GM21717 (cell line): Measurements from ENCODE around the gene OTOP3.
"Not testable (repeated sequence)": the region's sequence is repeated elsewhere in the genome, so short reads cannot be mapped to it uniquely, and the experiment has no call there.

Source experiments
- ATAC-seq: cut with Tn5 transposase; IDR thresholded peaks from one replicate; pipeline ENCODE4 v1.9.1; 2021; ENCODE audit warnings: mild to moderate bottlenecking, moderate library complexity; ENCODE audit not compliant: unreplicated experiment

The OTOP3 gene, protein sequence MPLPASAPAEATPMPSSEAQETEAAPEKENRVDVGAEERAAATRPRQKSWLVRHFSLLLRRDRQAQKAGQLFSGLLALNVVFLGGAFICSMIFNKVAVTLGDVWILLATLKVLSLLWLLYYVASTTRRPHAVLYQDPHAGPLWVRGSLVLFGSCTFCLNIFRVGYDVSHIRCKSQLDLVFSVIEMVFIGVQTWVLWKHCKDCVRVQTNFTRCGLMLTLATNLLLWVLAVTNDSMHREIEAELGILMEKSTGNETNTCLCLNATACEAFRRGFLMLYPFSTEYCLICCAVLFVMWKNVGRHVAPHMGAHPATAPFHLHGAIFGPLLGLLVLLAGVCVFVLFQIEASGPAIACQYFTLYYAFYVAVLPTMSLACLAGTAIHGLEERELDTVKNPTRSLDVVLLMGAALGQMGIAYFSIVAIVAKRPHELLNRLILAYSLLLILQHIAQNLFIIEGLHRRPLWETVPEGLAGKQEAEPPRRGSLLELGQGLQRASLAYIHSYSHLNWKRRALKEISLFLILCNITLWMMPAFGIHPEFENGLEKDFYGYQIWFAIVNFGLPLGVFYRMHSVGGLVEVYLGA

GRCh38 chr17:74935585-74936469 lies at the start of gene OTOP3:
TSS of gene OTOP3 (plus strand) at chr17:74935898. CDS start at chr17:74935922, 24 bp downstream.
- ATAC-seq, result no peak

- no peak for ATAC-seq
Observed at GRCh38 chr17:74888469-74888868, 47.2 kb upstream of the OTOP3 start.

DNA sequence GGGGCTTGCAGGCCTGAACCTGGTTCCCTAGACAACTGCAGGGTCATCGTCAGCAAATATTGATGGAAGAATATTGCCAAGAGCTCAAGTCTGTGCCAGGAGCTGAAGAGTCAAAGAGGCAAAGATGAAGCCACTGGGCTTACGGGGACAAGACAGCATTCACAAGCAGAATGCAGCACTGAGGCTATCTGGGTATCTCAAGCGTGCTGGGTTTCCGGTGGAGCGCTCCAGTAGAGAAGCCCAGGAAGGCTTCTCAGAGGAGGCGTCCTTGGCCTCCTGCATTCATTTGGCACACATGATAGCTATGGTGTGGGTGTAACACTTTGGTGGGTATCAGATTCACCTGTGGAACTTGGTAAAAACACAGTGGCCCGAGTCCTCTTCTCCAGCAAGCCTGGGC lies 45.1 kb upstream of the OTOP3 start:
- ATAC-seq, result no peak

GRCh38 chr17:74892013-74892841 lies 43.5 kb upstream of the OTOP3 start:
- ATAC-seq, result no peak

GRCh38 chr17:74892974-74893911 lies 42.5 kb upstream of the OTOP3 start, which contains the start of gene FADS6:
TSS of gene FADS6 (minus strand) at chr17:74893633. CDS start at chr17:74893595, 38 bp downstream.
- no peak for ATAC-seq

DNA sequence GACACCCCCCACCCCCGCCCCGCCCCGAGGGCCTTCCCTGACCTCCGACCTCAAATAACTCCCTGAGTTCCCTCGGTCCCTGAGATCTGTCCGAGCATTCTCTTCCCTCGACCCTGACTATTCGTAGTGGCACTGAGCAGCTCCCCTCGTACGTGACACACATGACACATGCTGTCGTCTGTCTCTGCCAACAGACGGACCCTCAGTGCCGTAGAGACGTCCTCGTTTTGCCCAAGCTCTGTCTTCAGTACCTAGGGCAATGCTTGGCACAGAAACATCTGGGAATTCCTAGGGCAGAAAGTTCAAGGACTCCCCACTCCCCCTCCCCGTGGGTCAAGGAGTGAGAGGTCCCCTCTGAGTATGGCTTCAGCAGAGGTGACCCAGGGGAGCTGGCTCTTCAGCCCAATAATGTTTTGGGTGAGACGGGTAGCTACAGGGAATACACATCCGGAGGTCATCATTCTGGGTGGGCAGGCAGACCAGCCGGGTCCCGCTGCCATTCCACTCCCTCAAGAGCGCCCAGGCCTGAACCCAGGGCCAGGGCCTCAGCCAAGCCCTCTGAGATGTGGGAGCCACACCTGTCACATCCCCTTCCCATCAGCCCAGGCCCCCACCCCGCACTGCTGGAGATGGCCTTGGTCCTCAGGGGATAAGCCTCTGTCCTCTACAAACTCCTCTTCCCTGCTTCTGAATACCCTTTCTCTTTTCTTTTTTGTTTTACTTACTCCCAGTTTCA lies 41.6 kb upstream of the OTOP3 start:
- no peak for ATAC-seq

DNA sequence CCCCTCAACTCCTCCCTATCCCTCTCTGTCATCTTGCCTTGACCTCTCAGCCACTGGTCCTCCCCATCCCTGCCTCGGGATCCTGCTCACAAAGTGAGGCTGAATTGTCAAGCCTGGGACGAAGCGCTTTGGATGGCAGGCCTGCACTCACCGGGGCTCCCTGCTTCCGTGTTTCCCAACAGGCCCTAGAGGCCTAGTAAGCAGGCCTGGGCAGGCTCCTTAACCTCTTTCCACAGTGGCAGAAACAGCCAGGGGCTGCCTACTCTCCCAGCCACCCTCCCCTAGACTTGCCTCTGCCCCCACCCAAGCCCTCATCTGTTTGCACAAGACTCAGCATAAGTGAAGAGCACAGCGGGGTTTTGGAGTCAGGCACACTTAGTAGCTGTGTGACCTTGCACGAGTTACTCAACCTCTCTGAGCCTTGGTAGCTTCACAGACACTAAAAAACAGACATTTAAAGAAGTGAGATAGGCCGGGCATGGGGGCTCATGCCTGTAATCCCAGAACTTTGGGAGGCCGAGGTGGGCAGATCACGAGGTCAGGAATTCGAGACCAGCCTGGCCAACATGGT lies 37.2 kb upstream of the OTOP3 start:
- no peak for ATAC-seq

GRCh38 chr17:74900208-74900607 lies 35.5 kb upstream of the OTOP3 start:
- ATAC-seq, result no peak

- no peak for ATAC-seq
Observed at GRCh38 chr17:74901353-74902135, 34.2 kb upstream of the OTOP3 start.

- no peak for ATAC-seq
Observed at GRCh38 chr17:74903034-74903433, 32.7 kb upstream of the OTOP3 start.

DNA sequence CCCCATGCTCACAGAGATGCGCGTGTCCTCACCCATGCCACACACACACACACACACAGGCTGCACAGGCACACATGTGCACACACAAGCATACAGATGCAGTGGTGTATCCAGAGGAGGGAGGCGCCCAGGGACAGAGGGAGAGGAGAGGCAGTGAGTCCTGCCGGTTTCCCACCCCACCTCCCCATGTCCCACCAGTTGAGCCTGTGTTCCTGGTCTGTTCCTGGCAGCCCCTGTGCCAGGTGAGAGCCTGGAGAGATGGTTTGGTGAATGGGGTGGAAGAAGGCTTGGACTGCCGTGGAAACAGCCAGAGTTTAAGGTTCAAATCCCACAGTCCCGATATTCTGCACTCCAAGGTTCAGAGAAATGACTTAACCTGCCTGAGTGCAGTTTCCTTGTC lies 32.0 kb upstream of the OTOP3 start:
- ATAC-seq, result no peak

GRCh38 chr17:74904687-74905409 lies 30.9 kb upstream of the OTOP3 start:
- no peak for ATAC-seq

DNA sequence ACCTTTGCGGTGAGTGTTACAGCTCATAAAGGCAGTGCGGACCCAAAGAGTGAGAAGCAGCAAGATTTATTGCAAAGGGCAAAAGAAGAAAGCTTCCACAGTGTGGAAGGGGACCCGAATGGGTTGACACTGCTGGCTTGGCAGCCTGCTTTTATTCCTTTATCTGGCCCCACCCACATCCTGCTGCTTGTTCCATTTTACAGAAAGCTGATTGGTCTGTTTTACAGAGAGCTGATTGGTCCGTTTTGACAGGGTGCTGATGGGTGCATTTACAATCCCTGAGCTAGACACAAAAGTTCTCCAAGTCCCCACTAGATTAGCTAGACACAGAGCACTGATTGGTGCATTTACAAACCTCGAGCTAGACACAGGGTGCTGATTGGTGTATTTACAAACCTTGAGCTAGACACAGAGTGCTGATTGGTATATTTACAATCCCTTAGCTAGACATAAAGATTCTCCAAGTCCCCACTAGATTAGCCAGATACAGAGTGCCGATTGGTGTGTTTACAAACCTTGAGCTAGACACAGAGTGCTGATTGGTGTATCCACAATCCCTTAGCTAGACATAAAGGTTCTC lies 29.4 kb upstream of the OTOP3 start:
- ATAC-seq, result not testable (repeated sequence)

DNA sequence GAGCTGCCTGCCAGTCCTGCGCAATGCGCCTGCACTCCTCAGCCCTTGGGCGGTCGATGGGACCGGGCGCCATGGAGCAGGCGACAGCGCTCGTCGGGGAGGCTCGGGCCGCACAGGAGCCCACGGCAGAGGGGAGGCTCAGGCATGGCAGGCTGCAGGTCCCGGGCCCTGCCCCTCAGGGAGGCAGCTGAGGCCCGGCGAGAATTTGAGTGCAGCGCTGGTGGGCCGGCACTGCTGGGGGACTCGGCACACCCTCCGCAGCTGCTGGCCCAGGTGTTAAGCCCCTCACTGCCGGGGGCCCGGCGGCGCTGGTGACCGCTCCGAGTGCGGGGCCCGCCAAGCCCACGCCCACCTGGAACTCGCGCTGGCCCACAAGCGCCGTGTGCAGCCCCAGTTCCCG lies 28.7 kb upstream of the OTOP3 start:
- ATAC-seq, result no peak

- ATAC-seq, result not testable (repeated sequence)
Observed at GRCh38 chr17:74909097-74909496, 26.6 kb upstream of the OTOP3 start.

- ATAC-seq, result not testable (repeated sequence)
Observed at GRCh38 chr17:74911423-74911822, 24.3 kb upstream of the OTOP3 start.
